ENCODE measurements around the gene EIF3F. TPM values are rescaled to one million over a fixed set of nuclear protein-coding genes. Genes with fewer than 3 reads are reported as not detected.

Gene EIF3F
- total and polyA plus RNA-seq, 11 donors = 103 to 434 (median 147) TPM

- ATAC-seq (peak; percentile 75 to 88 (median 84)), DNase-seq (peak in 2 of 5 donors; percentile 53 to 84)
- Histone ChIP-seq H3K27me3 (peaks cover 0 to 3% (median 0%) of the 10 kb centered on the region in 9 donors), H3K9me3 (no peaks in the 10 kb centered on the region), H3K27ac (peak overlapping the region in 9 of 12 donors; percentile 11 to 75 (median 50)), H3K4me1 (peaks cover 0 to 40% (median 14%) of the 10 kb centered on the region in 12 donors), H3K4me3 (no peak overlapping the region), H3K36me3 (no peaks in the 10 kb centered on the region)
- intact Hi-C loops (cut with DNase I) = loop anchor here in 2 of 10 donors (1.0 to 10.0 kb wide), 3 partner anchors 31 to 59 kb away; no protein-coding TSS in a partner anchor
- WGBS, 4 donors = 48 to 65% (median 56%) methylated on average over 9 to 11 of the region's 11 CpGs
- TF ChIP-seq CTCF (IDR thresholded peaks at IDR 0.05) (no peak), POLR2A (IDR thresholded peaks at IDR 0.05) (no peak)
Observed at GRCh38 chr11:8035200-8035855, 48.2 kb downstream of the EIF3F start.

GRCh38 chr11:8036002-8036802 lies 49.1 kb downstream of the EIF3F start:
- ATAC-seq = no peak

GRCh38 chr11:8036986-8037385 lies 49.8 kb downstream of the EIF3F start:
- TF ChIP-seq POLR2A (IDR thresholded peaks at IDR 0.05) = no peak
- TF ChIP-seq CTCF (IDR thresholded peaks at IDR 0.05) = no peak
- peaks cover 0 to 3% (median 0%) of the 10 kb centered on the region in 9 donors for H3K27me3 ChIP-seq
- H3K27ac ChIP-seq = no peak overlapping the region
- ATAC-seq = no peak
- intact Hi-C loops (cut with DNase I) = loop anchor here in 1 of 10 donors (10.0 kb wide), 1 partner anchor 58 kb away; no protein-coding TSS in a partner anchor
- H3K4me1 ChIP-seq = peaks cover 0 to 35% (median 14%) of the 10 kb centered on the region in 12 donors
- no peaks in the 10 kb centered on the region for H3K9me3 ChIP-seq
- 86 to 92% (median 90%) methylated on average over 5 of the region's 5 CpGs for WGBS, 4 donors
- no peak for DNase-seq
- no peaks in the 10 kb centered on the region for H3K36me3 ChIP-seq
- H3K4me3 ChIP-seq = no peak overlapping the region

More at GRCh38 chr11:8036002-8036802, 49.1 kb downstream of the EIF3F start:
- H3K27ac ChIP-seq = peak overlapping the region in 6 of 12 donors; percentile 11 to 75 (median 35)
- no peaks in the 10 kb centered on the region for H3K9me3 ChIP-seq
- peaks cover 0 to 3% (median 0%) of the 10 kb centered on the region in 9 donors for H3K27me3 ChIP-seq
- H3K4me3 ChIP-seq = no peak overlapping the region
- no peaks in the 10 kb centered on the region for H3K36me3 ChIP-seq
- intact Hi-C loops (cut with DNase I) = loop anchor here in 1 of 10 donors (10.0 kb wide), 1 partner anchor 59 kb away; no protein-coding TSS in a partner anchor
- 76 to 87% (median 82%) methylated on average over 4 to 5 of the region's 5 CpGs for WGBS, 4 donors
- DNase-seq = no peak
- H3K4me1 ChIP-seq = peaks cover 0 to 35% (median 14%) of the 10 kb centered on the region in 12 donors
- TF ChIP-seq POLR2A (IDR thresholded peaks at IDR 0.05) = no peak
- TF ChIP-seq CTCF (IDR thresholded peaks at IDR 0.05) = no peak

GRCh38 chr11:8038393-8038792 lies 51.3 kb downstream of the EIF3F start:
- intact Hi-C loops (cut with DNase I) = loop anchor here in 1 of 10 donors (10.0 kb wide), 1 partner anchor 56 kb away; no protein-coding TSS in a partner anchor

More at GRCh38 chr11:8038393-8038792, 51.3 kb downstream of the EIF3F start:
- Histone ChIP-seq H3K4me3 (no peak overlapping the region), H3K36me3 (no peaks in the 10 kb centered on the region), H3K27ac (no peak overlapping the region), H3K9me3 (no peaks in the 10 kb centered on the region), H3K4me1 (peaks cover 0 to 28% (median 9%) of the 10 kb centered on the region in 12 donors), H3K27me3 (no peaks in the 10 kb centered on the region)
- ATAC-seq (no peak), DNase-seq (no peak)
- no peak for TF ChIP-seq POLR2A (IDR thresholded peaks at IDR 0.05)
- TF ChIP-seq CTCF (IDR thresholded peaks at IDR 0.05) = no peak
- 85 to 92% (median 91%) methylated on average over 7 to 8 of the region's 8 CpGs for WGBS, 4 donors
